ENCODE measurements around the gene CPEB1. TPM values are rescaled to one million over a fixed set of nuclear protein-coding genes. Genes with fewer than 3 reads are reported as not detected.

The CPEB1 gene
- total and polyA plus RNA-seq, 2 of the 13 experiments (the other 11 are each of a cell fraction or from before 2014, with no cell fraction given) = 0.03 to 0.07 TPM

- POLR2A ChIA-PET = no interaction called here
- intact Hi-C loops (cut with micrococcal nuclease; ENCODE audit: unreplicated experiment) = no loop called here
Observed at GRCh38 chr15:82643992-82644391, 3.2 kb downstream of the CPEB1 start.

More at GRCh38 chr15:82643992-82644391, 3.2 kb downstream of the CPEB1 start:
- Histone ChIP-seq H3K79me2 (ENCODE audit: insufficient read depth, low read length) (no peaks in the 10 kb centered on the region), H2AFZ (ENCODE audit: low read length) (no peak overlapping the region), H3K4me3 (replicated peaks in 1 of 3; ENCODE audit: insufficient read depth in 1 of 3, low read depth in 2 of 3, low read length in 3 of 3) (no peak overlapping the region), H3K4me1 (ENCODE audit: insufficient read depth, low read length) (no peaks in the 10 kb centered on the region), H3K27ac (ENCODE audit: extremely low read length, insufficient read depth, low read length) (no peak overlapping the region), H3K4me2 (ENCODE audit: low read depth, low read length) (no peak overlapping the region), H3K36me3 (replicated peaks in 1 of 2; ENCODE audit: control insufficient read depth in 1 of 2, insufficient read depth in 2 of 2, low read length in 2 of 2) (no peaks in the 10 kb centered on the region), H3K9me3 (ENCODE audit: low read length) (no peaks in the 10 kb centered on the region), H4K20me1 (ENCODE audit: insufficient read depth, low read length) (no peaks in the 10 kb centered on the region), H3K27me3 (ENCODE audit: control insufficient read depth in 1 of 2, insufficient read depth in 2 of 2, low read length in 2 of 2) (peaks cover under 1 to 42% of the 10 kb centered on the region in 2 experiments; a peak in 3 of 5 replicates), H3K9ac (ENCODE audit: insufficient read depth, low read depth, low read length) (no peak overlapping the region)
- WGBS (ENCODE audit: low lambda C conversion rate) = 29% methylated on average over 3 of the region's 3 CpGs
- in situ Hi-C loops (cut with HindIII; ENCODE audit: extremely low pct_ligation_motif_present, low pct_unique_long_range_greater_than_20kb) = no loop called here
- BruUV-seq (replicated peaks) = no TSS peak
- no peak; the same call in 2 of the 3 replicates for ATAC-seq
- CTCF ChIA-PET (ENCODE audit: low intra/inter-chr PET ratio, low total read pairs) = no interaction called here
- DNase-seq (ENCODE audit: low spot score) = no peak
- FAIRE-seq = no peak
- TF ChIP-seq PRDM4 (CRISPR knock-in tag; IDR thresholded peaks at IDR 0.05; ENCODE audit: borderline replicate concordance) (no peak), HDAC2 (CRISPR knock-in tag; IDR thresholded peaks at IDR 0.05) (no peak), HCFC1 (IDR thresholded peaks at IDR 0.05; ENCODE audit: low read depth, low read length) (no peak), ZNF878 (CRISPR knock-in tag; IDR thresholded peaks at IDR 0.05) (no peak), ZNF331 (CRISPR knock-in tag; IDR thresholded peaks at IDR 0.05) (no peak), ZBTB37 (CRISPR knock-in tag; IDR thresholded peaks at IDR 0.05) (no peak), ZNF788 (CRISPR knock-in tag; IDR thresholded peaks at IDR 0.05; ENCODE audit: borderline replicate concordance) (no peak), TEAD3 (CRISPR knock-in tag; optimal IDR thresholded peaks at IDR 0.05; ENCODE audit: borderline replicate concordance) (no peak), ARNTL (CRISPR knock-in tag; IDR thresholded peaks at IDR 0.05) (no peak), PREB (CRISPR knock-in tag; IDR thresholded peaks at IDR 0.05) (no peak), ZNF432 (CRISPR knock-in tag; IDR thresholded peaks at IDR 0.05; ENCODE audit: borderline replicate concordance) (no peak), SMARCE1 (IDR thresholded peaks at IDR 0.05; ENCODE audit: borderline replicate concordance) (no peak), PAX8 (CRISPR knock-in tag; IDR thresholded peaks at IDR 0.05; ENCODE audit: borderline replicate concordance) (no peak)

Data from HepG2 (cell line).